GM12878 (cell line): ENCODE results near the gene KPNA1. TPM values are rescaled to one million over a fixed set of nuclear protein-coding genes. Genes with fewer than 3 reads are reported as not detected.

Source experiments
- ATAC-seq: fragments of 200-7000 bp; cut with Tn5 transposase; 3 replicates; pipeline ENCODE4 v1.9.1; 2020; ENCODE audit warnings: mild to moderate bottlenecking, moderate library complexity
- BruUV-seq: library from RNA; stranded (reverse); fragments of 400-500 nt; replicated peaks from 2 replicates; lab custom pipeline; 2021; lab: Mats Ljungman, UMichigan
- CTCF ChIA-PET: fragments of 300-600 bp; sonication (Branson Sonifier 250); formaldehyde crosslinking; extraction: SDS; loops from one replicate; lab custom pipeline; 2021; ENCODE audit warnings: inconsistent platforms; lab: Yijun Ruan, JAX
- POLR2A ChIA-PET: fragments of 350-600 bp; formaldehyde crosslinking; extraction: SDS; loops from one replicate; lab custom pipeline; 2021; ENCODE audit warnings: inconsistent platforms; lab: Charles Lee
- RAD21 ChIA-PET: fragments of 300-600 bp; sonication (Branson Sonifier 250); formaldehyde crosslinking; loops from one replicate; lab custom pipeline; 2023; ENCODE audit warnings: antibody characterized with exemption; ENCODE audit not compliant: unreplicated experiment; lab: Charles Lee
- SMC1A ChIA-PET: fragments of 300-600 bp; sonication (Branson Sonifier 250); formaldehyde crosslinking; loops from one replicate; lab custom pipeline; 2023; ENCODE audit not compliant: unreplicated experiment, uncharacterized antibody; lab: Charles Lee
- DNase-seq: peaks from one replicate; pipeline ENCODE4 v3.0.0-alpha.2; 2011; ENCODE audit warnings: low read depth, low spot score
- FAIRE-seq: peaks from 3 replicates; lab custom pipeline; 2011; peaks lifted over from hg19 to GRCh38; lab: Jason Lieb, UNC
- H2AFZ ChIP-seq: 2 replicates; pipeline ENCODE4 v1.6.0; 2011; ENCODE audit warnings: low read depth, low read length, control low read depth; ENCODE audit not compliant: control insufficient read depth
- H3K27ac ChIP-seq: 2 replicates; pipeline ENCODE4 v1.5.1; 2011; ENCODE audit warnings: control low read depth; ENCODE audit not compliant: control insufficient read depth, insufficient read depth
- H3K27me3 ChIP-seq, 2 experiments: replicated peaks in 1 of 2; 2 replicates each; pipeline versions ENCODE4 v1.6.0 to v1.6.1; 2011; ENCODE audit warnings: low read length in 1 of 2; ENCODE audit not compliant: control insufficient read depth in 2 of 2, insufficient read depth in 2 of 2
- H3K36me3 ChIP-seq, 2 experiments: 2 replicates each; pipeline ENCODE4 v1.5.1; 2011; ENCODE audit warnings: low read length in 1 of 2; ENCODE audit not compliant: control insufficient read depth in 2 of 2, insufficient read depth in 2 of 2
- H3K4me1 ChIP-seq: 2 replicates; pipeline ENCODE4 v1.6.1; 2011; ENCODE audit warnings: mild to moderate bottlenecking, low read length, moderate library complexity, mixed read lengths; ENCODE audit not compliant: control insufficient read depth, insufficient read depth
- H3K4me2 ChIP-seq: 2 replicates; pipeline ENCODE4 v1.6.0; 2011; ENCODE audit warnings: control low read depth; ENCODE audit not compliant: control insufficient read depth, insufficient read depth
- H3K4me3 ChIP-seq: fragments of 200-600 bp; sonication (generic); 2 replicates; pipeline ENCODE4 v1.5.1; 2016
- H3K79me2 ChIP-seq: 2 replicates; pipeline ENCODE4 v1.6.0; 2011; ENCODE audit warnings: low read length; ENCODE audit not compliant: control insufficient read depth, insufficient read depth
- H3K9ac ChIP-seq: 2 replicates; pipeline ENCODE4 v1.8.0; 2011; ENCODE audit warnings: low read length, control low read depth, mixed read lengths; ENCODE audit not compliant: control insufficient read depth, insufficient read depth
- H3K9me3 ChIP-seq: replicated peaks from 3 replicates; pipeline ENCODE4 v1.5.1; 2011; ENCODE audit warnings: mild to moderate bottlenecking, low read length; ENCODE audit not compliant: control insufficient read depth, insufficient read depth
- H4K20me1 ChIP-seq: 2 replicates; pipeline ENCODE4 v1.6.0; 2011; ENCODE audit not compliant: control insufficient read depth, insufficient read depth
- ZBTB33 ChIP-seq: fragments of 450-650 bp; IDR thresholded peaks from 2 replicates; pipeline ENCODE4 v1.6.1; 2017; ENCODE audit warnings: mild to moderate bottlenecking
- ZNF687 ChIP-seq: fragments of 450-650 bp; IDR thresholded peaks from 2 replicates; pipeline ENCODE4 v1.6.1; 2017; ENCODE audit warnings: mild to moderate bottlenecking, moderate library complexity
- WGBS: methylation state at CpG from one replicate; pipeline ENCODE4 v1.1.6; 2016; ENCODE audit warnings: low lambda C conversion rate; ENCODE audit not compliant: insufficient replicate concordance, insufficient coverage; ENCODE audit errors: missing lambda C conversion rate; 5-methylcytosine and 5-hydroxymethylcytosine counted together
- in situ Hi-C: fragments of 300-500 bp; cut with MboI; formaldehyde crosslinking; loops from 9 replicates; pipeline ENCODE4 v1.14.3; 2018; ENCODE audit warnings: mixed read lengths
- intact Hi-C: fragments of 100-400 bp; cut with micrococcal nuclease; formaldehyde crosslinking; loops from one replicate; pipeline ENCODE4 v1.14.2; 2022; ENCODE audit not compliant: unreplicated experiment
- polyA plus RNA-seq, 11 experiments: library from polyadenylated mRNA; depleted of rRNA in 4 of 11; unstranded in 6 of 11; stranded (reverse) in 5 of 11; fragments of >200 nt; fragmentation: Nextera tagmentation in 4 of 11; fragmentation: Illumina TruSeq in 1 of 11; extraction: Ambion mirVana in 4 of 11; extraction: Trizol in 1 of 11; gene quantifications; 1 replicate in 1 of 11; 2 replicates in 10 of 11; pipeline versions ENCODE4 v1.2.1 to v1.2.3, GENCODE V29; 2011 to 2016; ENCODE audit warnings: inconsistent platforms in 2 of 11, missing spikeins in 2 of 11, low read depth in 1 of 11
- total RNA-seq, 4 experiments: library from RNA; depleted of rRNA in 3 of 4; stranded (reverse); fragments of >200 nt in 3 of 4; fragmentation: Illumina TruSeq in 1 of 4; extraction: Trizol in 1 of 4; gene quantifications; 2 replicates each; pipeline versions ENCODE4 v1.2.1 to v1.2.3, GENCODE V29; 2013 to 2021

KPNA1 gene
- total and polyA plus RNA-seq, 10 of the 15 experiments (the other 5 are each of a cell fraction or from before 2014, with no cell fraction given), result 8.5 to 52.7 (median 41.0) TPM

- Histone ChIP-seq H3K79me2 (peaks cover 34% of the 10 kb centered on the region), H3K9me3 (no peaks in the 10 kb centered on the region), H3K36me3 (peaks cover under 1 to 9% of the 10 kb centered on the region in 2 experiments; a peak in 2 of 4 replicates), H3K4me1 (peaks cover 4% of the 10 kb centered on the region; the same call in 1 of the 2 replicates), H3K9ac (peak overlapping the region; percentile 96), H3K27me3 (no peaks in the 10 kb centered on the region), H3K27ac (peak overlapping the region; percentile 82), H3K4me3 (peak overlapping the region; percentile 57), H3K4me2 (peak overlapping the region; percentile 58), H4K20me1 (no peaks in the 10 kb centered on the region), H2AFZ (no peak overlapping the region; the same call in none of the 2 replicates)
- BruUV-seq, result no TSS peak
- intact Hi-C loops, result loop anchor here (5.0 to 10.0 kb wide), 3 partner anchors 232 to 464 kb away; partner anchors contain the start of genes HSPBAP1, SEMA5B and SLC49A4
- TF ChIP-seq ZBTB33 (no peak), ZNF687 (0 out of 2 replicates have a peak, but pooled peaks have one; percentile 38)
- ChIA-PET POLR2A (interaction anchor here (0.6 to 7.0 kb wide), 7 partner anchors 9 to 116 kb away, joined by 3 to 79 read pairs (median 3); partner anchors contain the start of genes PARP14 and PARP15), RAD21 (interaction anchor here (1.6 to 11.8 kb wide), 11 partner anchors 14 to 257 kb away, joined by 3 to 236 read pairs (median 10); partner anchors contain the start of genes FAM162A, PARP14 and PARP15), CTCF (interaction anchor here (0.9 to 6.3 kb wide), 10 partner anchors 12 to 171 kb away, joined by 3 to 192 read pairs (median 6); partner anchors contain the start of genes PARP14 and PARP15), SMC1A (interaction anchor here (1.0 to 13.0 kb wide), 13 partner anchors 8 to 132 kb away, joined by 3 to 250 read pairs (median 4); partner anchors contain the start of genes PARP14 and PARP15)
- in situ Hi-C loops, result no loop called here
- WGBS, result 2% methylated on average over 5 of the region's 5 CpGs
- DNase-seq, result no peak
- peak; percentile 8 for ATAC-seq
- peak; percentile 27 for FAIRE-seq
Observed at GRCh38 chr3:122562923-122563716, 48.4 kb upstream of the KPNA1 start.
